Mucosa of gallbladder (tissue), 1 donor: ENCODE results near the gene GDPD5. TPM values are rescaled to one million over a fixed set of nuclear protein-coding genes. Genes with fewer than 3 reads are reported as not detected.

Source experiments
- DNase-seq: peaks from one replicate; pipeline ENCODE4 v3.0.0-alpha.2; 2020; ENCODE audit warnings: low spot score
- total RNA-seq: library from RNA; stranded (reverse); gene quantifications from one replicate; pipeline ENCODE4 v1.2.1, GENCODE V29; 2021
- donor health status: DM: no; HTN: no; CAD: no.

The GDPD5 gene
- total RNA-seq, 1 donor from 2014 or later, result 16.7 TPM

- peak; percentile 60 for DNase-seq
These were observed 32.1 kb upstream of the GDPD5 start for GRCh38 chr11:75557666-75558494.

GRCh38 chr11:75556275-75556674 lies 30.5 kb upstream of the GDPD5 start:
- no peak for DNase-seq

GRCh38 chr11:75555079-75555811 lies 29.5 kb upstream of the GDPD5 start:
- no peak for DNase-seq

GRCh38 chr11:75554258-75555022 lies 28.7 kb upstream of the GDPD5 start:
- DNase-seq, result peak; percentile 89

DNA sequence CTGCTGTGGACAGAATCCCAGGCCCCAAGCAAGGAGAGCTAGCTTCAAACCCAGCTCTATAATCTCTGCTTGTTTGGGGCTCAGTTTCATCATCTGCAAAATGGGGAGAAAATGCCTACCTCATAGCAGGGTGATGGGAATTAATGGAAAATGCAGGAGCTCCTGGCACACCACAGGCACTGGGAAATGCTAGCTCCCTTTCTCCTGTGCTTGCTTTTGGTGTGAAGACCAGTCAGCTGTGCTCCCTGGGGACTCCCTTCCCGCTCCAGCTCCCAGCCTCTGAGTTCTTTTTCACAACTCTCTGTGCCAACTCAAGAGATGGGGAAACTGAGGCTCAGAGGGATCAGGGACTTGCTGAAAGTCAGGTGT lies 28.1 kb upstream of the GDPD5 start:
- DNase-seq, result no peak

DNA sequence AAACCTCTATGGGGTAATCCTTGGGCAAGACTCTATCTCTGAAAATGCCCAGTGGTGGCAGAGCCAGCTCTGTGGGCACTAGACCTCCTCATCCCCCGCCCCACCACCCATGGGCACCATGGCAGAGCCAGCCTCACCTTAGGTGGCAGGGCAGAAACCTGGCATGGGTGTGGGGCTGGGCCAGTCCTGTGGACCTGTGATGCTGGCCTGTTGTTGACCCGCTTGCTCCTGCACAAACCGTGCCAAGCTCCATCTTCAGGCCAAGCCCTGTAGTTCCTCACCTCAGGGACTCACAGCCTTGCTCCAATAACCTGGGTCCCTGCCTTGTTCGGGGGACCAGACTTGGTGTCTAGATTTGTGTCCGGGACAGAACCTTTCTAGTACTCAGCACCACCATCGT lies 27.4 kb upstream of the GDPD5 start:
- DNase-seq, result no peak

- DNase-seq, result no peak
These were observed 23.7 kb upstream of the GDPD5 start for GRCh38 chr11:75549370-75549958.

- no peak for DNase-seq
These were observed 23.0 kb upstream of the GDPD5 start for GRCh38 chr11:75548595-75549272.

DNA sequence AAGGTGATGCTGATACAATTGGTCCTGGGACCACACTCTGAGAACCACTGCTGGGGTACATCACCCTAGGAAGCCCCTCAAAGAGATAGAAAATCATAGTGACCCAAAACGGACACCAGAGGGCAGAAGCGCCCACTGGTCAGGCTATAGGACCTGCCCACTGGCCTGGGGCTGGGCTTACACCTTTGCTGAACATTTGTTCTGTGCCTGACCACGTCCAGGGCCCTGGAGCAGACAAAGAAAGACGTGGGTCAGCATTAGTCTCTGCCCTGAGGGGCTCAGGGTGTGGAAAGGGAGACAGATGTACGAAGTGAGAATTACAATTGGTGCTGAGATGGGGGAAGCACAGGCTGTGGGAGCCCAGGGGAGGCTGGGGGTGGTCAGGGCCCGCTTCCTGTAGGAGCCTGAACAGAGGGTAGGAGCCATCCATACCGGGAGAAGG lies 21.9 kb upstream of the GDPD5 start:
- peak; percentile 67 for DNase-seq

DNA sequence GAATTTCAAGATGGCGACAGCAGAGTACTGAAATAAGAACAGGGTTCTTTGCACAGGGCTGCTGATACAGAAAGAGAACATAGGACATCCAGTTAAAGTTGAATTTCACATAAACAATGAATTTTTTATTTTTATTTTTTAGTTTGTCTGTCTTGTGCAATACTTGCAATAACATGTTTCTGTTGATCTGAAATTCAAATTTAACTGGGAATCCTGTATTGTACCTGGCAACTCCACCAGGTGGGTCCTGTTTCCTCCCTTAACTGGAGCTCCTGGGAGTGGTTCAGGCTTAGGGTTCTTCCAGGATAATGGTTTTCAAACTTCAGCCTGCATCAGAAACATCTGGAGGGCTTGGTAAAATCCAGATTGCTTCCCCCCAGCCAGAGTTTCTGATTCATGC lies 21.4 kb upstream of the GDPD5 start:
- DNase-seq, result no peak

DNA sequence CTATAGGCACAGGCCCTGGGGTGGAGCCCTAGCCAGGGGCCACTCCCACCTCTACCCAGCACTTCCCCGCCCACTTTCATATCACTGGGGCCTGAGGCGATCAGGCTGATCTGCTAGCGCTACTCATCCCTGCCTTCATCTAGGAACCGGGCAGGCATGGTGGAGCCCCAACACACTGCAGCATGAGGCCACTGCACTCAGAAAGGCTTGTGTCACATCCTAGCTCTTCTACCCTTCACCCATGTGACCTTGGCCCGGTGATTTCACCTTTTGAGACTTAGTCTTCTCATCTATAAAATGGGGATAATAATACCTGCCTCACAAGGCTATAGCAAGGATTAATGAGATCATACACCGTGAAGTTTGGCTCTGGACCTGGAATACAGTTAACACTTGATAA lies 18.1 kb upstream of the GDPD5 start:
- DNase-seq, result no peak

DNA sequence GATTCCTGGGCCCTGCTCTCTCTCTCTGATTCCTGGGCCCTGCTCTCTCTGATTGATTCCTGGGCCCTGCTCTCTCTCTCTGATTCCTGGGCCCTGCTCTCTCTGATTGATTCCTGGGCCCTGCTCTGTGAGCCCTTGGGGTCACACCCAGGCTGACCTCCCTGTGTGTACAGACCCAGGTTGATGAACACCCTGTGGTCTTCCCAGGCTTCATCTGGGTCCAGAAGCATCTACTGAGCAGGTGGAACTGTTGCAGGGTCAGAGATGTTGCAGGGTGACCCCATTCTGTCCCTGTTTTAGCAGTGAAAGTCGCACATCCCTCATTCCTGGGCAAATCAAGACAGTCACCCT lies 16.3 kb upstream of the GDPD5 start:
- DNase-seq, result no peak

GRCh38 chr11:75541193-75542087 lies 15.7 kb upstream of the GDPD5 start:
- no peak for DNase-seq

DNA sequence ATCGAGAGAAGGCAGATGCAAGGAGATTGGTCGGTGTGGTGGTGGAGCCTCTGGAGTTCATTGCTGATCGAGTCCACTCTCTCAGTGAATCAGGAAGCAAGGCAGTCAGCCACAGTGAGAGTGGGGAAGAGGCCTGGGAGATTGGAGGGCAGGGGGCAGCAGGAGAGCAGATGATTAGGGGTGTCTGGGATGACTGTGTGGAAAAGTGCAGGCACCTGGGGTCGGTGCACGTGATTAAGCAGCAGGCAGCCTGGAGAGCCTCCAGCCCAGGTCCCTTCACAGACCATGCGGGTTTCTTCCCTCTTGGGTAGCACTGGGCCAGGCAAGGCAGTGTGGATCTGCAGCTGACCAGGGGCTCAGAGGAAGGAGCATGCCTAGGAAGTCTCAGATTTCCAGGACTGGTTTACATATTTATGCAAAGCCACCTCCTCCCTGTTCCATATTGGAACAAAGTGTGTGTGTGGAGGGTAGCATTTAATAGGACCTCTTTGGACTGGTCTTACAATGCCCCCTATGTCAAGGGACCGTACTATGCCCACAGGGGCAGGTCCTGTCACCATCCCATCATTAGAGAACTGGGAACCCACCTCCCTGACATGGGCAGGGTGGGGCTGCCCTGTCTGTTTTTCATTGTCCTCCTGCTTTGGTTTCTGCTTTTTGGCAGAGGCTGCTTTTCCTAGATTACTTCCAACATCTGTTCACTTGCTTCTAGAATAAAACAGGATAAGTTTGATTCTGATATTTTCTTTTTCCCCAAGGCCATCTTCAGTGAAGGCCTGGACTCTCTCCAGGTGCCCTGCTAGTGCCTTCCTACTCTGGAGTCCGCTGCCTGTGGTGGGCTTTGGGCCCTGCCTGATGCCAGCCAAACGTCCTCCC lies 14.0 kb upstream of the GDPD5 start:
- no peak for DNase-seq

DNA sequence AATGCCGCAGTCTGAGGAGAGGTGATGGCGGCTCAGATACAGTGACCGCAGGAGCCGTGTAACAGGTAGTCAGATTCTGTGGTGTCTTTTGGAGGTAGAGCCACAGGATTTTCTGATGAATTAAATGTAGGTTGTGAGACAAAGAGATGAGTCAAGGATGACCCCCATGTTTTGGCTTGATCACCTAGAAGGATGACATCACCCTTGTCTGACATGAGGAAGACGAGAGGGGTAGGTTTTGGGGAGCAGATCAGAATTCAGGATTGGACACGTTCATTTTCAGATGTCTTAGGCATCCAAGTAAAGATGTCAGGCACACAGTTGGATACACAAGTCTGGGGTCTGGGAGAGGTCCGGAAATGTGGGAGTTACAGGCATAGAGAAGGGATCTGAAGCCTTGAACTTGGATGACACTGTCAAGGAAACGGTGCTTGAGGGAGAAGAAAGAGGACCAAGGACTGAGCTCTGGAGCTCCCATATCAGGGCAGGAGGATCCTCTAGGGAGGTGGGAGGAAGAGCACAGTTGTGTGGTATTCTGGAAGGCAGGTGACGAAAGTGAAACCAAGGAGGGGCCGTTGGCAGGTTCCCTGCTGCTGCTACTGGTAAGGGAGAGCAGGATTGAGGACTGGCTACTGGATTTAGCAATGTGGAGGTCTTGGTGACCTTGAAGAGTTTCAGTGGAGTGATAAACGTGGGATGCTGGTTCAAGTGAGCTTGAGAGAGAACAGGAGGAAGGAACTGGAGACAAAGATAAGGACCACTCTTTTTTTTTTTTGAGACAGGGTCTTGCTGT lies 12.6 kb upstream of the GDPD5 start:
- no peak for DNase-seq

DNA sequence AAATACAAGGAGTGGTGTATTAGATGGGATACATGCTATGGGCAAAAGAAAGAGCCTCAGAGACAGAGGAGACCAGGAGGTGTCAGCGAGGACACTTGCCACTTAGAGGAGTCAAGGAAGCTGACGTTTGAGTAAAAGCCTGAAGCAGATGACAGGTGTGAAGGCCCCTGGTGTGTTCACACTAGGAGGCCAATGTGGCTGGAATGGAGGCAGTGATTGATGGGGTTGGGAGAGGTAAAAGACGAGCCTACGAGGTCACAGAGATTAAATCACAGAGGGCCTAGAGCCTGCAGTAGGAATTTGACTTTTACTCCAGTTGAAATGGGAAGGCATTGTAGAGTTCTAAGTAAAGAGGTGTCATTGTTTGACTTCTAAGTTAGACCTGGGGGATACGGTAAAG lies 12.0 kb upstream of the GDPD5 start:
- DNase-seq, result no peak

GRCh38 chr11:75536786-75537641 lies 11.3 kb upstream of the GDPD5 start:
- no peak for DNase-seq

DNA sequence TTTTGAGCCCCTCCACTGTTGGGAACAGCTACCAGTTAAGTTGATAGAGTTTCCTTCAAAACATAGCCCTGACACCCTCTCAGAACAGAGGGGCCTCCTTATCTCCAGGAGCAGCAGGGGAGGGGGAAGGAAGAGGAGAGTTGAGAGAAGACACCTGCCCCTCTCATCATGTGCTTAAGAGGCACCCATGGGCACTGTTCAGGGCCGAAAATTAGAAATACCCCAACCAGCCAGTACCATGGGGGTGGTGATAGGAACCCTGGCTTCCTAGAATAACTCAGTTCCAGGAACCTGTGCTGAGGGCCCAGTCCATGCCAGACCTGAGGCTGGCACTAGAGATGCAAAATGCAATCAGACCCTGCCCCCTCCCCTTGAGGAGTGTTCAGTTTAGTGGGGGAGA lies 9.3 kb upstream of the GDPD5 start:
- DNase-seq, result no peak
